ENCODE measurements around the gene RUNX2.

GRCh38 chr6:45567879-45568278 lies 239.7 kb downstream of the RUNX2 start:
- TF ChIP-seq, protein P1, sequence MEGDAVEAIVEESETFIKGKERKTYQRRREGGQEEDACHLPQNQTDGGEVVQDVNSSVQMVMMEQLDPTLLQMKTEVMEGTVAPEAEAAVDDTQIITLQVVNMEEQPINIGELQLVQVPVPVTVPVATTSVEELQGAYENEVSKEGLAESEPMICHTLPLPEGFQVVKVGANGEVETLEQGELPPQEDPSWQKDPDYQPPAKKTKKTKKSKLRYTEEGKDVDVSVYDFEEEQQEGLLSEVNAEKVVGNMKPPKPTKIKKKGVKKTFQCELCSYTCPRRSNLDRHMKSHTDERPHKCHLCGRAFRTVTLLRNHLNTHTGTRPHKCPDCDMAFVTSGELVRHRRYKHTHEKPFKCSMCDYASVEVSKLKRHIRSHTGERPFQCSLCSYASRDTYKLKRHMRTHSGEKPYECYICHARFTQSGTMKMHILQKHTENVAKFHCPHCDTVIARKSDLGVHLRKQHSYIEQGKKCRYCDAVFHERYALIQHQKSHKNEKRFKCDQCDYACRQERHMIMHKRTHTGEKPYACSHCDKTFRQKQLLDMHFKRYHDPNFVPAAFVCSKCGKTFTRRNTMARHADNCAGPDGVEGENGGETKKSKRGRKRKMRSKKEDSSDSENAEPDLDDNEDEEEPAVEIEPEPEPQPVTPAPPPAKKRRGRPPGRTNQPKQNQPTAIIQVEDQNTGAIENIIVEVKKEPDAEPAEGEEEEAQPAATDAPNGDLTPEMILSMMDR (IDR thresholded peaks at IDR 0.05 in 8 of 11, conservative IDR thresholded peaks at IDR 0.05 in 3 of 11), result no peak
- TF ChIP-seq POLR2A (IDR thresholded peaks at IDR 0.05) (no peak), POLR2AphosphoS5 (IDR thresholded peaks at IDR 0.05) (no peak)

All from spleen (tissue), 7 donors.